HL-60 (cell line): Measurements from ENCODE around the gene KCNH8.

Experiments used
- DNase-seq, 2 experiments: peaks; one replicate each; pipeline ENCODE4 v3.0.0-alpha.2; 2010 to 2020; ENCODE audit warnings: low read depth in 1 of 2, low spot score in 1 of 2
- H3K27ac ChIP-seq: fragments of 250-450 bp; sonication (Bioruptor Pico); replicated peaks from 2 replicates; pipeline ENCODE4 v1.5.1; 2020; ENCODE audit warnings: mild to moderate bottlenecking, moderate library complexity
- H3K27me3 ChIP-seq: fragments of 250-450 bp; sonication (Bioruptor Pico); 2 replicates; pipeline ENCODE4 v1.5.1; 2021; ENCODE audit warnings: mild to moderate bottlenecking, moderate library complexity; ENCODE audit not compliant: insufficient read depth, poor library complexity, severe bottlenecking
- H3K4me3 ChIP-seq: replicated peaks from 2 replicates; pipeline ENCODE4 v1.5.1; 2011; ENCODE audit warnings: mild to moderate bottlenecking, control low read depth, low read length; ENCODE audit not compliant: insufficient read depth
- GABPA ChIP-seq: IDR thresholded peaks from 2 replicates; pipeline ENCODE4 v1.6.1; 2012; ENCODE audit warnings: low read depth
- POLR2AphosphoS5 ChIP-seq: IDR thresholded peaks from 2 replicates; pipeline ENCODE4 v1.6.1; 2012; ENCODE audit warnings: low read depth
- SPI1 ChIP-seq: IDR thresholded peaks from 2 replicates; pipeline ENCODE4 v1.6.1; 2012; ENCODE audit warnings: low read depth, mild to moderate bottlenecking, borderline replicate concordance
- TF ChIP-seq, protein P1 (sequence below): IDR thresholded peaks from one replicate; pipeline ENCODE4 v1.5.1; 2011; ENCODE audit warnings: low read length, control low read depth, inconsistent platforms; ENCODE audit not compliant: insufficient read depth
- TF ChIP-seq, protein P2 (sequence below): IDR thresholded peaks from 2 replicates; pipeline ENCODE4 v1.6.1; 2012; ENCODE audit warnings: low read depth; ENCODE audit not compliant: insufficient replicate concordance

KCNH8 gene

DNA sequence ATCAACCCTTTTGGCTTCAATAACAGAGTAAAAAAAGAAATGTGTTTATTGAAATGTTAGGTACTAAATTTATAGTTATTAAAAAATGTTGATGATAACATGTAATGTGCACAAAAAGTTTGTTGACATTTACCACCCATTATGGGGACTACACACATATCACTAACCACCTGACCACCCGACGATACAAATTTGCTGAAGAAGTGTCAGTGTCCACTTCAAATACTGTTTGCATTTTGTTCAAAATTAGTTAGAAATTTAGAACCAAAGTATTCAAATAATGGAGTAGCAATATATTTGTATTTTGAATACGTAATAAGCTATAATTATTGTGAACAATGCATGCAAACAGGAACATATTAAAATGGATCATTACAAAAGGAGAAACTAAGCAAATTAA, 54.4 kb downstream of the KCNH8 start:
- no peaks in the 10 kb centered on the region for H3K27me3 ChIP-seq
- H3K27ac ChIP-seq = no peak overlapping the region
- no peak for DNase-seq
- TF ChIP-seq GABPA (no peak), POLR2AphosphoS5 (no peak), SPI1 (no peak)
- TF ChIP-seq, protein P1, sequence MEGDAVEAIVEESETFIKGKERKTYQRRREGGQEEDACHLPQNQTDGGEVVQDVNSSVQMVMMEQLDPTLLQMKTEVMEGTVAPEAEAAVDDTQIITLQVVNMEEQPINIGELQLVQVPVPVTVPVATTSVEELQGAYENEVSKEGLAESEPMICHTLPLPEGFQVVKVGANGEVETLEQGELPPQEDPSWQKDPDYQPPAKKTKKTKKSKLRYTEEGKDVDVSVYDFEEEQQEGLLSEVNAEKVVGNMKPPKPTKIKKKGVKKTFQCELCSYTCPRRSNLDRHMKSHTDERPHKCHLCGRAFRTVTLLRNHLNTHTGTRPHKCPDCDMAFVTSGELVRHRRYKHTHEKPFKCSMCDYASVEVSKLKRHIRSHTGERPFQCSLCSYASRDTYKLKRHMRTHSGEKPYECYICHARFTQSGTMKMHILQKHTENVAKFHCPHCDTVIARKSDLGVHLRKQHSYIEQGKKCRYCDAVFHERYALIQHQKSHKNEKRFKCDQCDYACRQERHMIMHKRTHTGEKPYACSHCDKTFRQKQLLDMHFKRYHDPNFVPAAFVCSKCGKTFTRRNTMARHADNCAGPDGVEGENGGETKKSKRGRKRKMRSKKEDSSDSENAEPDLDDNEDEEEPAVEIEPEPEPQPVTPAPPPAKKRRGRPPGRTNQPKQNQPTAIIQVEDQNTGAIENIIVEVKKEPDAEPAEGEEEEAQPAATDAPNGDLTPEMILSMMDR = no peak
- TF ChIP-seq, protein P2, sequence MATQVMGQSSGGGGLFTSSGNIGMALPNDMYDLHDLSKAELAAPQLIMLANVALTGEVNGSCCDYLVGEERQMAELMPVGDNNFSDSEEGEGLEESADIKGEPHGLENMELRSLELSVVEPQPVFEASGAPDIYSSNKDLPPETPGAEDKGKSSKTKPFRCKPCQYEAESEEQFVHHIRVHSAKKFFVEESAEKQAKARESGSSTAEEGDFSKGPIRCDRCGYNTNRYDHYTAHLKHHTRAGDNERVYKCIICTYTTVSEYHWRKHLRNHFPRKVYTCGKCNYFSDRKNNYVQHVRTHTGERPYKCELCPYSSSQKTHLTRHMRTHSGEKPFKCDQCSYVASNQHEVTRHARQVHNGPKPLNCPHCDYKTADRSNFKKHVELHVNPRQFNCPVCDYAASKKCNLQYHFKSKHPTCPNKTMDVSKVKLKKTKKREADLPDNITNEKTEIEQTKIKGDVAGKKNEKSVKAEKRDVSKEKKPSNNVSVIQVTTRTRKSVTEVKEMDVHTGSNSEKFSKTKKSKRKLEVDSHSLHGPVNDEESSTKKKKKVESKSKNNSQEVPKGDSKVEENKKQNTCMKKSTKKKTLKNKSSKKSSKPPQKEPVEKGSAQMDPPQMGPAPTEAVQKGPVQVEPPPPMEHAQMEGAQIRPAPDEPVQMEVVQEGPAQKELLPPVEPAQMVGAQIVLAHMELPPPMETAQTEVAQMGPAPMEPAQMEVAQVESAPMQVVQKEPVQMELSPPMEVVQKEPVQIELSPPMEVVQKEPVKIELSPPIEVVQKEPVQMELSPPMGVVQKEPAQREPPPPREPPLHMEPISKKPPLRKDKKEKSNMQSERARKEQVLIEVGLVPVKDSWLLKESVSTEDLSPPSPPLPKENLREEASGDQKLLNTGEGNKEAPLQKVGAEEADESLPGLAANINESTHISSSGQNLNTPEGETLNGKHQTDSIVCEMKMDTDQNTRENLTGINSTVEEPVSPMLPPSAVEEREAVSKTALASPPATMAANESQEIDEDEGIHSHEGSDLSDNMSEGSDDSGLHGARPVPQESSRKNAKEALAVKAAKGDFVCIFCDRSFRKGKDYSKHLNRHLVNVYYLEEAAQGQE = no peak
- no peak overlapping the region for H3K4me3 ChIP-seq

DNA sequence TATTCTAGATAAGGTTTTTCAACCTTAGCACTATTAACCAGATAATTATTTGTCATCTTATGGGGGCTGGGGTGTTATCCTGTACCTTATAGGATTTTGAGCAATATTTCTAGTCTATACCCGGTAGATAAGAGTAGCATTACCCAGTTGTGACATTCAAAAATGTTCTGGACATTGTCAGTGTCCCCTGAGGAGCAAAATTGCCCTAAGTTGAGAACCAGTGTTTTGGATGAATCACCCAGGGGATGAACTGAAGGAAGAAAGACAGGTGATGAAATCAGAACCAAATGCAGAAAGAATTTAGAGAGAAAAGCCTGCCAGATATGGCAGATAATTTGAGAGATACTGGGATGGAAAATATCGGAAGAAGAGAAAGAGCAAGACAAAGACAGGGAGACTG, 58.2 kb downstream of the KCNH8 start:
- Histone ChIP-seq H3K4me3 (no peak overlapping the region), H3K27ac (no peak overlapping the region), H3K27me3 (no peaks in the 10 kb centered on the region)
- TF ChIP-seq, protein P1 = no peak
- TF ChIP-seq GABPA (no peak), SPI1 (no peak), POLR2AphosphoS5 (no peak)
- TF ChIP-seq, protein P2 = no peak
- no peak for DNase-seq

DNA sequence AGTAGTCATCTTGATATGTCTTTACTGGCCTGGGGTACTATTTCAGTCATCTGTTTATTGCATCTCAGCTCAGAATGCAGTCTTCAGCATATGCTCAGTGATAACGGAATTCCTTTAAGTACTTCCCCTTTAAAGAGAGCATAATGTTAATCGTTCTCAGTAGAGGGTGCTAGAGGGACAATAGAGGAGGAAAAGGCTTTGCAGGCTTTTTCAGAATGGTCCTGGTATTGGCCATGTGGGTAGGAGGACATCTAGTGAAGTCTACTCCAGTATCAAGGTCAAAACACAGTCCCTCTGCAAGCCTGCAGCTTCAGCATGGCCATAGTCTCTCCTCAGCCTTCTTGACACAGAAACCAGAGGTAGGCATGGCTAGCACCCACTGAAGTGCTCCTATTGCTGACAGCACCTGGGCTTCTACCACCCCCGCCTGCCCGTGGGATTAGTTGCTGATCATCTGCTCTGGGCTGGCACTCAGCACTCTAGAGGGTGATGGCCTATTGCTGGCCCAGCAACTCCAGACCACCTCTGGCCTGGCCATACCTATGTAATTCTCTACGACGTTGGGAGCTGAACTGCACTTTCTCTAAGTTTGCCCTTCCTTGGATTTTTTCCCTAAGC, 65.4 kb downstream of the KCNH8 start:
- DNase-seq = peak in 1 of 2 experiments; percentile 2
- Histone ChIP-seq H3K27me3 (no peaks in the 10 kb centered on the region), H3K27ac (no peak overlapping the region), H3K4me3 (no peak overlapping the region)
- TF ChIP-seq POLR2AphosphoS5 = no peak
- peak; percentile 23; the same call in 1 of the 2 replicates for TF ChIP-seq SPI1
- TF ChIP-seq, protein P1 = peak; percentile 5

DNA sequence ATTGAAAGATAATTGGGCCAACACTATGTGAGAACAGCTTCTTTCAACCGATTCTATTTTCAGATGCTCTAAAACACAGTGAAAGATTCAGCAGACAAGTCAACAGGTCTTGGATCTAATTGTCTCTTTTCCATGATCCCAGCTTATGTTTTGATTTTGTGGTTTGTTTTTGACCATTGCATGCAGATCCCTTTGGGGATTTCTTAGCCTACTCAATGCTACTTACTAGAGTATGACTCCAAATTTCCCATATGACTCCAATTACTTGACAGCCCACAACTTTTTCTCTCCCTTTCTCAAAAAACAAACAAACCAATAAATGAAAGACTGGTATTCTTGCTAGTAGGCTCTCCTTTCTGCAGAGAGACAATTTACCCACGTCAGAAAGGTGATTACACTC, 67.1 kb downstream of the KCNH8 start:
- no peak overlapping the region for H3K4me3 ChIP-seq
- H3K27me3 ChIP-seq = no peaks in the 10 kb centered on the region
- TF ChIP-seq GABPA = no peak
- TF ChIP-seq, protein P1 = no peak
- TF ChIP-seq, protein P2 = no peak
- TF ChIP-seq POLR2AphosphoS5 = no peak
- TF ChIP-seq SPI1 = no peak
- no peak for DNase-seq
- H3K27ac ChIP-seq = no peak overlapping the region
